ENCODE measurements around the gene ACCSL. TPM values are rescaled to one million over a fixed set of nuclear protein-coding genes. Genes with fewer than 3 reads are reported as not detected.

ACCSL gene
- total RNA-seq, 1 donor from 2014 or later, result not detected

- ATAC-seq, result no peak
- intact Hi-C loops (cut with micrococcal nuclease), result no loop called here
- DNase-seq, result no peak
Observed at GRCh38 chr11:44016546-44017442, 31.0 kb upstream of the ACCSL start.

- intact Hi-C loops (cut with micrococcal nuclease), result no loop called here
- DNase-seq (no peak), ATAC-seq (peak; percentile 5)
Observed at GRCh38 chr11:44017443-44018126, 30.2 kb upstream of the ACCSL start.

- ATAC-seq (no peak), DNase-seq (no peak)
- intact Hi-C loops (cut with micrococcal nuclease), result no loop called here
Observed at GRCh38 chr11:44018127-44018521, 29.7 kb upstream of the ACCSL start.

- no peak for DNase-seq
- no peak for ATAC-seq
- intact Hi-C loops (cut with micrococcal nuclease), result no loop called here
Observed at GRCh38 chr11:44018829-44019228, 29.0 kb upstream of the ACCSL start.

GRCh38 chr11:44024977-44025376 is 22.8 kb upstream of the ACCSL start:
- DNase-seq, result no peak

GRCh38 chr11:44025727-44026126 is 22.1 kb upstream of the ACCSL start:
- intact Hi-C loops (cut with micrococcal nuclease), result no loop called here
- ATAC-seq (no peak), DNase-seq (no peak)

More at GRCh38 chr11:44024977-44025376, 22.8 kb upstream of the ACCSL start:
- intact Hi-C loops (cut with micrococcal nuclease), result no loop called here
- no peak for ATAC-seq

- no peak for ATAC-seq
- DNase-seq, result no peak
- intact Hi-C loops (cut with micrococcal nuclease), result no loop called here
Observed at GRCh38 chr11:44028401-44028800, 19.4 kb upstream of the ACCSL start.

GRCh38 chr11:44028816-44029506 is 18.8 kb upstream of the ACCSL start:
- DNase-seq (no peak), ATAC-seq (no peak)
- intact Hi-C loops (cut with micrococcal nuclease), result no loop called here

GRCh38 chr11:44029507-44029845 is 18.3 kb upstream of the ACCSL start:
- ATAC-seq (no peak), DNase-seq (no peak)
- intact Hi-C loops (cut with micrococcal nuclease), result no loop called here

GRCh38 chr11:44029977-44030911 is 17.5 kb upstream of the ACCSL start:
- DNase-seq (peak; percentile 41), ATAC-seq (peak; percentile 83)
- intact Hi-C loops (cut with micrococcal nuclease), result loop anchor here (10.0 kb wide), 1 partner anchor 85 kb away; the partner anchor contains the start of gene C11orf96

GRCh38 chr11:44030996-44031395 is 16.8 kb upstream of the ACCSL start:
- intact Hi-C loops (cut with micrococcal nuclease), result loop anchor here (10.0 kb wide), 1 partner anchor 86 kb away; the partner anchor contains the start of gene C11orf96
- ATAC-seq, result no peak

GRCh38 chr11:44031549-44031948 is 16.2 kb upstream of the ACCSL start:
- no peak for ATAC-seq
- intact Hi-C loops (cut with micrococcal nuclease), result loop anchor here (10.0 kb wide), 1 partner anchor 87 kb away; the partner anchor contains the start of gene C11orf96

More at GRCh38 chr11:44030996-44031395, 16.8 kb upstream of the ACCSL start:
- no peak for DNase-seq

GRCh38 chr11:44032299-44033085 is 15.3 kb upstream of the ACCSL start:
- intact Hi-C loops (cut with micrococcal nuclease), result loop anchor here (10.0 kb wide), 1 partner anchor 88 kb away; the partner anchor contains the start of gene C11orf96
- DNase-seq, result peak; percentile 65
- peak; percentile 26 for ATAC-seq

More at GRCh38 chr11:44031549-44031948, 16.2 kb upstream of the ACCSL start:
- no peak for DNase-seq

- ATAC-seq (no peak), DNase-seq (no peak)
- intact Hi-C loops (cut with micrococcal nuclease), result loop anchor here (10.0 kb wide), 1 partner anchor 89 kb away; the partner anchor contains the start of gene C11orf96
Observed at GRCh38 chr11:44033411-44033850, 14.3 kb upstream of the ACCSL start.

- no peak for ATAC-seq
- intact Hi-C loops (cut with micrococcal nuclease), result loop anchor here (10.0 kb wide), 1 partner anchor 89 kb away; the partner anchor contains the start of gene C11orf96
- no peak for DNase-seq
Observed at GRCh38 chr11:44033856-44034255, 13.9 kb upstream of the ACCSL start.

GRCh38 chr11:44034639-44035038 is 13.1 kb upstream of the ACCSL start:
- intact Hi-C loops (cut with micrococcal nuclease), result loop anchor here (10.0 kb wide), 1 partner anchor 90 kb away; the partner anchor contains the start of gene C11orf96
- ATAC-seq, result no peak
- no peak for DNase-seq

Measured in left ventricle myocardium superior (tissue), 1 donor.